ENCODE measurements around the gene USB1. TPM values are rescaled to one million over a fixed set of nuclear protein-coding genes. Genes with fewer than 3 reads are reported as not detected.

The USB1 gene
- total RNA-seq, 1 donor from 2014 or later, result 79.5 TPM

DNA sequence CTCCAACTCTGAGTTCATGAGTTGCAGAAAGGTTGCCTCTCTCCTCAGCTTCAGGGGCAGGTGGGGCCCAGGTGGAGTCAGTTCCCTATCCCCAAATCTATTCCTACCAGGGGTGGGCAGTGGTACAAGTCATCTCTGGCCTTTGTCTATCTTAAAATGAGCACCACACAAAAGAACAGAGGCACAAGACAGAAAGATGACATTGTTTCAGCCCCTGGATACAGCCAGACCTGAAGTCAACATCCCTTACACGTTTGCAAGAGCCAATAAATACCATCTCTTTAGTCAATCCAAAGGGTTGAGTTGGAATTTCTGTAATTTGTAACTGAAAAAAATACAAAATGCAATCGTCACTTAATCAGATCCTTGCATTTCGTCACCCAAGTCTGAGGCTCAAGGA is 56.6 kb downstream of the USB1 start:
- Mint-ChIP-seq H3K36me3 (ENCODE audit: low read depth, unreplicated experiment) (no peaks in the 10 kb centered on the region), H3K27me3 (ENCODE audit: unreplicated experiment) (no peaks in the 10 kb centered on the region), H3K27ac (ENCODE audit: unreplicated experiment) (no peak overlapping the region), H3K4me1 (ENCODE audit: unreplicated experiment) (peaks cover 11% of the 10 kb centered on the region), H3K4me3 (ENCODE audit: unreplicated experiment) (no peak overlapping the region), H3K9me3 (ENCODE audit: unreplicated experiment) (no peaks in the 10 kb centered on the region)
- TF ChIP-seq, protein P1, sequence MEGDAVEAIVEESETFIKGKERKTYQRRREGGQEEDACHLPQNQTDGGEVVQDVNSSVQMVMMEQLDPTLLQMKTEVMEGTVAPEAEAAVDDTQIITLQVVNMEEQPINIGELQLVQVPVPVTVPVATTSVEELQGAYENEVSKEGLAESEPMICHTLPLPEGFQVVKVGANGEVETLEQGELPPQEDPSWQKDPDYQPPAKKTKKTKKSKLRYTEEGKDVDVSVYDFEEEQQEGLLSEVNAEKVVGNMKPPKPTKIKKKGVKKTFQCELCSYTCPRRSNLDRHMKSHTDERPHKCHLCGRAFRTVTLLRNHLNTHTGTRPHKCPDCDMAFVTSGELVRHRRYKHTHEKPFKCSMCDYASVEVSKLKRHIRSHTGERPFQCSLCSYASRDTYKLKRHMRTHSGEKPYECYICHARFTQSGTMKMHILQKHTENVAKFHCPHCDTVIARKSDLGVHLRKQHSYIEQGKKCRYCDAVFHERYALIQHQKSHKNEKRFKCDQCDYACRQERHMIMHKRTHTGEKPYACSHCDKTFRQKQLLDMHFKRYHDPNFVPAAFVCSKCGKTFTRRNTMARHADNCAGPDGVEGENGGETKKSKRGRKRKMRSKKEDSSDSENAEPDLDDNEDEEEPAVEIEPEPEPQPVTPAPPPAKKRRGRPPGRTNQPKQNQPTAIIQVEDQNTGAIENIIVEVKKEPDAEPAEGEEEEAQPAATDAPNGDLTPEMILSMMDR (IDR thresholded peaks at IDR 0.05; ENCODE audit: unreplicated experiment), result no peak
- no peak for DNase-seq (ENCODE audit: low spot score)

DNA sequence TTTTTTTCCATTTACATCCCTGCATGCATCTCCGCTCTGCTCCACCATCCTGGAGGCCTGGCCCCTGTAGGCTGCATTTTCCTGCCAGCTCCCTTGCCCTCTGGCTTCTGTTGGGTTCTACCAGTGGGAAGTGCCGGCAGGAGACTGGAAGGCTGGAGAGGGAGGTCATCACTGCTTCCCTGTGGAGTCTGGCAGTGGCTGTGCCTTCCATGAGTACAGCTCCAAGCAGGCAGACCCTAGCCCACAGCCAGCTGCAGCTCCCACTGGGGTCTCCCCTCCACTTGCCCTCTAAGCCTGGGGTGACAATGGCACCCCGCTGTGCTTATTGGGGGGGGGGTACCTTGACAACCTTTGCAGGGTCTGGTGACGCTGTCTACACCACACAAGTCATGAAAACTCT is 61.6 kb downstream of the USB1 start:
- TF ChIP-seq, protein P1 (IDR thresholded peaks at IDR 0.05; ENCODE audit: unreplicated experiment), result no peak
- Mint-ChIP-seq H3K4me3 (ENCODE audit: unreplicated experiment) (no peak overlapping the region), H3K27ac (ENCODE audit: unreplicated experiment) (peak overlapping the region; percentile 98)

DNA sequence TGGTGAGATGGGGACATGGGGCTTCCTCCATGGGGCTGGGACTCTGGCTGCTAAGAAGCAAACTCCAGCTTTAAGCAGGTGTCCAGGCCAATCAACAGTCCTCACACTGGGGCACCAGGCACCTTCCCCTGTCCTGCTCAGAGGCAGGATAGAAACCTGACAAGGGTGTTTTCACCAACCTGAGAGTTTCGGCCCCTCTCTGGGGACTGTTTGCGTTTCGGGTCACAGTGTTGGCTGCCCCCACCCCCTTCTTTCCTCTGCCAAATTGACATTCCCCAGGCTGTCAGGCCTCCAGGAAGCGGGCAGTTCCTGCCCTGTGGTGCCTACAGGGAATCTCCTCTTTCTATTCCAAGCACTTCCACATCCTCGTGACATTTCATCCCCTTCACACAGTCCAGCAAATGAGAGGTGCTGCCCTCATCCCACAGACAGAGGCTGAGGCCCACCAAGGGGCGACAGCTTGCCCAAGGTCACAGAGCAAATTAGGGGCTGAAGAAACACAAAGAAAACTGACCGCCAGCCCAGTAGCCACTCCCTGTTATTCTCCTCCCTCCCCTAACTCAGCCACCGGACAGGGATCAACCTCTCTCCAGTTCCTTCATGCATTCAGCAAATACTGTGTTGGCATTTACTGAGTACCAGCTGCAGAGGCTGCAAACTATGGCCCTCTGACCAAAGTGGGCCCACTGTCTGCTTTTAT is 62.3 kb downstream of the USB1 start:
- H3K36me3 Mint-ChIP-seq (ENCODE audit: low read depth, unreplicated experiment), result no peaks in the 10 kb centered on the region
- no peaks in the 10 kb centered on the region for H3K9me3 Mint-ChIP-seq (ENCODE audit: unreplicated experiment)
- peak overlapping the region; percentile 98 for H3K27ac Mint-ChIP-seq (ENCODE audit: unreplicated experiment)
- TF ChIP-seq, protein P1 (IDR thresholded peaks at IDR 0.05; ENCODE audit: unreplicated experiment), result no peak
- H3K4me1 Mint-ChIP-seq (ENCODE audit: unreplicated experiment), result peaks cover 23% of the 10 kb centered on the region
- H3K4me3 Mint-ChIP-seq (ENCODE audit: unreplicated experiment), result no peak overlapping the region
- DNase-seq (ENCODE audit: low spot score), result peak; percentile 43
- no peaks in the 10 kb centered on the region for H3K27me3 Mint-ChIP-seq (ENCODE audit: unreplicated experiment)

More for the DNA sequence above, 61.6 kb downstream of the USB1 start:
- DNase-seq (ENCODE audit: low spot score), result no peak
- H3K4me1 Mint-ChIP-seq (ENCODE audit: unreplicated experiment), result peaks cover 23% of the 10 kb centered on the region
- no peaks in the 10 kb centered on the region for H3K9me3 Mint-ChIP-seq (ENCODE audit: unreplicated experiment)
- no peaks in the 10 kb centered on the region for H3K27me3 Mint-ChIP-seq (ENCODE audit: unreplicated experiment)
- no peaks in the 10 kb centered on the region for H3K36me3 Mint-ChIP-seq (ENCODE audit: low read depth, unreplicated experiment)

DNA sequence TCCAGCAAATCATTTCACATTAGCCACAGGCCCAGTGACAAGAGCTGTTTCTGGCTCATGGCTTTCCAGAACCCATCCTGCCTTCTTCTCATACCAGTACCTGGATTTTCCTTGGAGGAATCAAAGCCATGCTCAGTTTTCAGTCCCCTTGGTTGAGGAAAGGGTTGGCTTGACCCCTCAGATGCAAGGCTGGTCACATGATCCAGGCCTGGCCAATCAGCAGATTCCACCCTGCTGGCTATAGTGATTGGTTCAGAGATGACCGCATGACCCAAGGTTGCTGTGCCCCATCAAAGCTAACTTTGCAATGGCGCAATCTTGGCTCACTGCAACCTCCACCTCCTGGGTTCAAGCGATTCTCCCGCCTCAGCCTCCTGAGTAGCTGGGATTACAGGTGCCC is 69.4 kb downstream of the USB1 start:
- no peak for DNase-seq (ENCODE audit: low spot score)
- H3K4me3 Mint-ChIP-seq (ENCODE audit: unreplicated experiment), result no peak overlapping the region
- TF ChIP-seq, protein P1 (IDR thresholded peaks at IDR 0.05; ENCODE audit: unreplicated experiment), result no peak
- no peak overlapping the region for H3K27ac Mint-ChIP-seq (ENCODE audit: unreplicated experiment)
- no peaks in the 10 kb centered on the region for H3K9me3 Mint-ChIP-seq (ENCODE audit: unreplicated experiment)
- peaks cover 3% of the 10 kb centered on the region for H3K27me3 Mint-ChIP-seq (ENCODE audit: unreplicated experiment)
- H3K36me3 Mint-ChIP-seq (ENCODE audit: low read depth, unreplicated experiment), result no peaks in the 10 kb centered on the region
- peaks cover 6% of the 10 kb centered on the region for H3K4me1 Mint-ChIP-seq (ENCODE audit: unreplicated experiment)

Other genes with a start within 250 kb of the USB1 start
- gene KIFC3, start 198.9 kb upstream of the USB1 start, total RNA-seq (ENCODE audit: unreplicated experiment), result 15.4 TPM
- not detected for gene CNGB1, start 30.3 kb upstream of the USB1 start, total RNA-seq (ENCODE audit: unreplicated experiment)
- 16.1 TPM for gene ZNF319, start 735 bp upstream of the USB1 start, total RNA-seq (ENCODE audit: unreplicated experiment)
- gene MMP15, start 24.3 kb downstream of the USB1 start, total RNA-seq (ENCODE audit: unreplicated experiment), result 97.8 TPM
- gene CFAP20, start 128.0 kb downstream of the USB1 start, total RNA-seq (ENCODE audit: unreplicated experiment), result 89.7 TPM
- 149 TPM for gene CSNK2A2, start 196.7 kb downstream of the USB1 start, total RNA-seq (ENCODE audit: unreplicated experiment)